NCI-H1092 treated with DMSO at 0.1 percent for 48 hours (cell line): ENCODE measurements around the gene TTLL8.

Experiments used
- DNase-seq: peaks from one replicate; lab custom pipeline; 2025; lab: John Stamatoyannopoulos, UW

Gene TTLL8

DNA sequence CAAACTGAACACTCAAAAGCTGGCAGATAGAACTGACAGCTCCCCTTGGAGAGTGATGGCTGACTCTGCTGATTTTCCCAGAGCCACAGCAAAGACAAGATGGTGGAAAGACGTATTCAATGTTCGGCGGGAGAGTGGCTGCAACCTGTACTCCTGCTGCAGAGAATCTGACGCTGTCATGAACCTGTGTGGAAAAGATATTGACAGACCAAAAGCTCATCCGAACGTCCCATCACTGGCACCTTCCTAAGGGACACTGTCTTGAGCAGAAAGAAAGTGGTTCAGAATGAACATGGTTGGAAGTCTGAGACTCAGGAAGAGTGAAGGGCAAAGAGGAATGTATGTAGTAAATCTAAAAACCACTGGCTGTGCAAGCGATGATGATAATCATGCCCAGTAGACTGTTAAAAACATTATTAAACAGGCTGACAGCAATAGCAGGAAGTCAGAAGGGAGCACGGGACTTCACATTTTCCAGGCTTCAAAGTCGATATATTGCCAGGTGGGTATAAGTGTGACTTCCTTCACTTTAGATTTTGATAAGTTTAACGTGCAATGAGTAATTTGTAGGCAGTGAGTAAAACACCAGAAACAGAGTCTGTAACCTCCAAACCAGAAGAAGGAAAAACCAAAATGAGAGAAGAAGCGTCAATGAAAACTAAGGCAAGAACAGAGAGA lies 39.4 kb downstream of the TTLL8 start:
- DNase-seq: no peak

DNA sequence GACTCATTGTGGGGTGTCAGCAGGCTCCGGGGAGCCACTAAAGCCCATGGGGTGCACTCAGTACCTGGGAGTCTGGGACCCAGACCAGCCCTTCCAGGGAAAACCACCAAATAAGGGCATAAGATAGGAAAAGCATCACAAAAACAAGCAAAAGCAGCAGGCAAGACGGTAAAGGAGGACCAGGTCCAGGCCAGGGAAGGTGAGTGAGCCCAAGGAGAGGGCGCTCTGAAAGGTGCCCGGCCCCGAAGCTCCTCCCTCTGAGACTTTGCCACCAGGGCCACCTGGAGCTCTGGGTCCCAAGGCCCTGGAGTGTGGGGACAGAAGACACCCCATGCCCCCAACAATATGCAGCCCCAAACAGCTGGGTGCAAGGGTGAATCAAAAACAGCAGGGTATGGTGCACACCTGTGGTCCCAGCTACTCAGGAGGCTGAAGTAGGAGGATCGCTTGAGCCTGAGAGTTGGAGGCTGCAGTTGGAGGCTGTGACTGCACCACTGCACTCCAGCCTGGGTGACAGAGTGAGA lies 40.3 kb downstream of the TTLL8 start:
- DNase-seq: no peak

DNA sequence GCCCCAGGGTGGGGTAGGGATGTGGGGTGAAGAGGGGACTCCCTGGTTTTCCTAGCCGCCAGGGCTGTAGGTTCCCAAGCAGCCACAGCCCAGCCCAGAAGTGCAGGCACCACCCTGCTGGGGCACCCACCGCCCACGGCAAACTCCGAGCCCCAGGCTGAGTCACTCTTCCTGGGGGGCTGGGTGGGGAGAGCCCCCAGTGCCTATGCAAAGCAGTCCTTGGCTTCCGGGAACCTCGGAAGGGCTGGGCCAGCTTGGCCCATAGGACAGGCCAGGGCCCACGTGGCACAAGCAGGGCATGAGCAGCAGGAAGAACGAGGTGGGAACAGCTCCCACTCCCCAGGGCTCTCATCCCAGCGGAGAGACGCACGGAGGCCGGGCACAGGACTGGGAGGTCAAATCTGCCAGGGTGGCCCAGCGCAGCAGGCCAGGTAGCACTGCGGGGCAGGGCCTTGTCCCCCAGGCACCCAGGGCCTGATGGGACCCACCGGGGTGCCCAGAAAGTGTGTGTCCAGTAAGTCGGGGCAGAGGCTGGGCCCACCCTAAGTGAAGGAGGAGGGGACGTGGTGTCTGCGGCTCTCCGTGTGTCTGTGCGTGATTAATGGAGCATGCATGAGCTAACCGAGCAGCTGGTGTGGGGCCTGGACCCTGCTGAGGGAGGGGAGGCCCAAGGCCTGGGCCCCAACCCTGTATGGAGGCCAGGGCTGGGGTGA lies 41.0 kb downstream of the TTLL8 start:
- no peak for DNase-seq

DNA sequence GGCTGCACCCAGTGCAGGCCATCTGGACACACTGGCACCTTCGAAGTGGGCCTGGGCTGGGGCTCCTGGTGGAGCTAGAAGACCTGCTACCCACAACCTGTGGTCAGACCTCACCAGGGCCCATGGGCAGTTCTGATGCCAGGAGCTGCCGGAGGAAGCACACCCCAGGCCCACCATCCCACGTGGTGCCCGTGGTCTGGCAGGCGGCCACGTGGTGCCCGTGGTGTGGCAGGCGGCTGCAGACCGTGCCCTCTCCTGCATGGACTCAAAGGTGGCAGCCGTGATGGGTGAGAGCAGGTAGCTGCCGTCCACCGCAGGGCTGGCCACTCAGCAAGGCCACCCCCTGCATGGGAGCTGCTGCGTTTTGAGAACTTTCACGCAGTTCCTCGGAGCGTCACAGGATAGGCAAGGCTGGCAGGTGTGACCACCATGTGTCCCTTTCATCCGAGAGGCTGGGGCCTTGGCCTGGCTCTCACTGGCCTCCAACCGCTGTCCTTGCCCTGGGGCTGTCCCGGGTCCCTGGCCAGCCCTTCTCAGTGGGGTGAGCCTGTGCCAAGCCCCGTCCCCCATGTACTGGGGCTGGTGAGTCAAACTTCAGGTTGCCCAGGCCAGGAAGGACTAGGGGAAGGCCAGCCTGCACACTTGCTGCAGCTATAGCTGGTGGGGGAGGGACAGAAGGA lies 41.6 kb downstream of the TTLL8 start:
- DNase-seq: no peak

DNA sequence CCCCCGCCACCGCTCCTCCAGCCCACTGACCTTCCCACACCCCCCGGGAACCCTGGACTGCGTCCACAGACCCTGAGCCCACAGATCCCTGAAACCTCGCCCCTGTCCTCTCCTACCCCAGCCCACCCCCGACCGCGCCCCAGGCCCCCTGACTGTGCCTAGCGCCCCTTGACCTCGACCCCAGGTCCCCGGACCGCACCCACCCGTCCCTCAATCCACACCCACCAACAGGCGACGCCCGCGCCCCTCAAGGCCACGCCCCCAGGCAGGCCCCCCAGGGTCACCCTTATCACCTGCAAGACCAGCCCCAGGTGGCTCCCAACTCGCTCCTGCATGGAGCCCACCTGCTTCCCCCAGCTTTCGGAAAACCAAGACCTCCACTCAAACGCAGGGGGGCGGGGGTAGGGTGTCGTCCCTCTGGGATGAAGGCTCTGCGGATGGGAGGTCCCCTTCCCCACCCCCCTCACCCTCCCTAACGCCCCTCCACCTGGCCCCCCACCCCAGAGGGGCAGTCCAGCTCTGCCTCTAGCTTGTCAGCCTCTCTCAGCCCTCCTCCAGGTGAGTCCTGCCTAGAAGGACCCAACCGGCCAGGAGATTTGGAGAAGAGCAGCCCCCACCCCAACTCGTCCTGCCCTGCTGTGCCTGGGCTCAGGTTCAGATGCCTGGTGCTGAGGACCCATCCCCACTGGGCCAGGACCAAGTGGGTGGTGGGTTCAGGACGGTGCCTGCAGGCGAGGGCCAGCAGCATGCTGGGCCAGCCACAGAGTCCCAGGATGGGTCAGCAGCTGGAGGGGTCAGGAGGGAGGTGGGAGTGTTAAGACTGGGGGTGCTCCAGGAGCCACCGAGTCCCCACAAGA lies 42.4 kb downstream of the TTLL8 start:
- no peak for DNase-seq

DNA sequence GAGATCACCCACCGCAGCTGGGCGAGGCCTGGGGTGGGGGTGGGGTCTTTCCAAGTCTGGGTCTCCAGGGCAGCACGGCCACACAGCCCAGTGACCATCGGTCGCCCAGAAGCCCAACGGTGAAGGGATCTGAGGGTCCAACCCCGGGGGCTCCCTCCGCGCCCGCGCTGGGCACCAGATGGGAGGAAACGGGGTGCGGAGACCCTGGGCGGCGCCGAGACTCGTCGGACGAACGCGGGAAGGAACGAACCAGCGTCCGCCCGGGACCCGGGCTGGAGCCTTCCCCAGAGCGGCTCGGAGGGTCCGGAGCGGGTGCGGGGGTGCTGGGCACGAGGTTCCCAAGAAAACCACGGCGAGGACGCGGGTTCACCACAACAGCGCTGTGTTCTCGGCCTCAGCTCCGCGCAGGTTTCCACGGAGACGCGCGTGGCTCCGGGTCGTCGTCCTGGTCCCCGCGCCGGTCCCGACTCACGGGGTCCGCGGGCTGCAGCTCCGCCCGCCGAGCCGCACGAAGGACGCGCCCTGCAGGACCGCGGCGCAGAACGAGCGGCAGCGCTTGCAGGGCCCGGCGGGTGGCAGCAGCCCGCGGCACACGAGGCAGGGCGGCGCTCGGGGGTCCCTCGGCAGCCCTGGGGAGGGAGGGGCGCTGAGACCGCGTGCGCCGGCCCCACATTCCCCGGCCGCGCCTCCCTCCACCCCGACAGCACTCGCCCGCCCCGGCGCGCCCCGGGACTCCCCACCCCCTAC lies 43.3 kb downstream of the TTLL8 start:
- no peak for DNase-seq

DNA sequence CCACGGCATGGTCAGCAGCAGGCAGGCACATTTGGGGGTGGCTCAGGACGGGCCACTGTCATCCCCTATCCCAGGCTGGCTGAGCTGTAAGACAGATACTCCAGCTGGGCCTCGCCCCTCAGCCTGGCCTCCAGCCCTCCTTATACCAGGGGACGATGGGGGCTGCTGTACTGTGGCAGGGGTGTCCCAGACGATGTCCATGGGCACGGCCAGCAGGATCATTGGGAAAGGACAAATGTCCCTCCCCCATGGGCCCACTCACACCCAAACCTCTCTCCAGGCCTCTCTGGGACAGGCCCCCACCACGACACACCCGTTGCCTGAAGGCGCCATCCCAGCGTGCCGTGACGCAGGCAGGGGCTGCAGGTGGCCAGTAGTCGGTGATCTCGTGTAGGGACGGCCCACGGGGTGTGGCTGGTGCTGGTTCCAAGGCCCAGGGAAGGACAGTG lies 44.0 kb downstream of the TTLL8 start:
- DNase-seq: no peak

DNA sequence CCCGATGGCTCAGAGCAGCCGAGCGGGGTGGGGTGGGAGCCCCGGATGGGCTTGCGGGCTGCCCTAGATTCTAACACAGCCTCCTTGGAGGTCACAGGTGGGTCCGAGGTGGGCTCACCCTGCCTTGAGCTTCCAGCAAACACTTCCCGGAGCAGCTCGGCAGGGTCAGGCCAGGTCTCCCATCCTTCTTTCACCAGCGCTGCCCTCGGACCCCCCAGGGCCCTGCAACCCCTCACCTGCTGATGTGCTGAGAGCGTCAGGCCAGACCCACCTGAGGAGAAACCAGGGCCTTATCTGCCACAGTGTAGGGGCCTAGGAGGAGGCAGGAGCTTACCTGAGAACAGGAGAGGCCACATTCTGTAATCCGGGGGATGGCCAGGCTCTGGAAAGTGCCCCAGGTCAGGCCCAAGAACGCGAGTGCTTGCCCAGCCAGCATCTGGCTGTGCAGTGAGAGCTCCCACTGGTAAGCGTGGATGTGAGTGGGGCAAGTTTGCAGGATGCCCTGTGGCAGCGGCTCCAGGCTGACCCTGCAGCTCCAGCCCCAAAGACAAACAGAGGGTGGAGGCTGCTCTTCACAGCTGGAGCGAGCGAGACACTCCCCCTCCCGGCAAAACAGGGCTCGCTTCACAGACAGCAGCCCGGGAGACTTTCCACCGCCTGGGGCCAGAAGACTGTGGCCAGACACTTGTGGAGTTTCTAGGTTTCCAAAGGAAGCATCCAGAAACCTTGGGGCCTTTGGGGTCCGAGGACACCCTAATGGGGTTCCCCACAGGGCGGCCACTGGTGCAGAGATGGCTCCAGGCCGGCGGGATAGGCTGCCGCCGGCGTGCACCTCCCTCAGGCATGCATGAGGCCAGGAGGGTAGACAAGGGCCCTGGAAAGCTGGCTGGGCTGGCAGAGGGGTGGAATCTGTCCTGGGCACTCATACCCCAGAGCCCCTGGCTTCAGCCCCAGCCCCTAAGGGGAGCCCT lies 45.6 kb downstream of the TTLL8 start, which contains the start of gene IL17REL:
Gene IL17REL, minus strand, starts transcription at position 555 of the 971 bp plus-strand sequence. Its CDS starts 119 bp downstream, at position 436.
- DNase-seq: no peak

DNA sequence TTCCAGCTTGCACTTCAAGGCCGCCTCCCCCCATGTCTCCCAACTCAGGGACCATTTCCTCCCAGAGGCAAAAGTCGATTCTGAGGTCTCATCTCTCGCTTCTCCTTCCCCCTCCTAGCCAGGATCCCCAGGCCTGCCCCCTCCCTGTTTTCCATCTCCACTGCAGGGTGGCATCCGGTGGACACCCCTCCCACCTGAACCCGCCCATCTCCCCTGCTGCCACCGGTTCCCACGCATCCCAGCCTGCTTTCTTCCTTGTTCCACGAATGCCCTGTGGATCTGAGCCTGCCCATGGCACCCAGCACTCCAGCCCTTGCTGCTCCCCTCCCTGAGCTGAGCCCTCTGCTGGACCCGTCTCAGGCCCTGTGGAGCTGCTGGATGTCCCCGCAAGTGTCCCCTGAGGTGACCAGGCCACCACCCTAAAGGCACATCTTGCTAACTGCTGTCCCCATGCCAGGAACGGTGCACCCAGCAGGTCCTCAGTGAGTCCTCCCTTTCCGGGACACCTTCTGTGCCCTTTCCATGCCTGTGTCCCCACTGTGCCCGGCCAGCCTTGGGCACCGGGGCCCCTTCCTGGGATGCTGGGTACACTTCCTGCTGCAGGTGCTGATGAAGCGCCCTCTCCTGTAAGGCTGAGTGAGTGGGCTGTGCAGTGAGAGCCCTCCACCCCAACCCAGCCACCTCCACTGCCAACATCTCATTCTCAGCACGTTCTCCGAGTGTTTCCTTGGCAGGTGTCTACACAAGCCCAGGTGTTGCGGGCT lies 46.5 kb downstream of the TTLL8 start:
- DNase-seq: no peak

DNA sequence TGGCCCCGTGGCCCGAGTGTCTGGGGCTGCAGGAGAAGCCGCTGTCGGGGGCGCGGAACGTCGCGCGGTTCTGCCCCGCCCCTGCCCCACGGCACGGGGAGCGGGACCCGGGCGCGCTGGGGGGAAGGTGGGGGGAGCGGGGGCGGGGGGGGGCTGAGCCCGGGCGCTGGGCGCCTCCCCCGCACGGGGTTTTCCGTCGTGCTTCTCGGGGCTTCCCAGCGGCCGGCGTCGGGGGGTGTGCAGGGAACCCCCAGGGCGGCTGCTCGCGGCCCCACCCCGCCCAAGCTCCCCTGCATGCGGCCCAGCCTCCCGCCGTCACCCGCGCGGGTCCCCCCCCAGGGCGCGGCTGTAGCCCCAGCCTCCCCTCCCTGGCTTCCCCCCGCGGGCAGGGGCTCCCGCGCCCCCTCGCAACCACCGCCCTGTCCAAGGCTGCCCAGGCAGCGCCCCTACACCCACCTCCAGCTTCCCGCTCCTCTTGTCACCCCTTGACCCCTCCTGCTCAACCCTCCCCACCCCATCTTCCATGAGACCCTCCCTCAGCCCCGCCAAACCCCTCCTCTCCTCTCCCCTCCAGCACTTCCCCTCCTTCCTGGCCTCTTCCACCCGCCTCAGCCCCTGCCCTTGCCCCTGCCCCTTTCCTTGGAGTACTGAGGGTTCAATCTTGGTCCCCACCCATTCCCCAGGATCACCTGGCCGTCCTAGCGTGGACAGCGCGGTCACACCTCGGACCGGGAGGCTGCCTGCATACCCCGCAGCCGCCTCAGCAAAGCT lies 47.2 kb downstream of the TTLL8 start:
- no peak for DNase-seq

DNA sequence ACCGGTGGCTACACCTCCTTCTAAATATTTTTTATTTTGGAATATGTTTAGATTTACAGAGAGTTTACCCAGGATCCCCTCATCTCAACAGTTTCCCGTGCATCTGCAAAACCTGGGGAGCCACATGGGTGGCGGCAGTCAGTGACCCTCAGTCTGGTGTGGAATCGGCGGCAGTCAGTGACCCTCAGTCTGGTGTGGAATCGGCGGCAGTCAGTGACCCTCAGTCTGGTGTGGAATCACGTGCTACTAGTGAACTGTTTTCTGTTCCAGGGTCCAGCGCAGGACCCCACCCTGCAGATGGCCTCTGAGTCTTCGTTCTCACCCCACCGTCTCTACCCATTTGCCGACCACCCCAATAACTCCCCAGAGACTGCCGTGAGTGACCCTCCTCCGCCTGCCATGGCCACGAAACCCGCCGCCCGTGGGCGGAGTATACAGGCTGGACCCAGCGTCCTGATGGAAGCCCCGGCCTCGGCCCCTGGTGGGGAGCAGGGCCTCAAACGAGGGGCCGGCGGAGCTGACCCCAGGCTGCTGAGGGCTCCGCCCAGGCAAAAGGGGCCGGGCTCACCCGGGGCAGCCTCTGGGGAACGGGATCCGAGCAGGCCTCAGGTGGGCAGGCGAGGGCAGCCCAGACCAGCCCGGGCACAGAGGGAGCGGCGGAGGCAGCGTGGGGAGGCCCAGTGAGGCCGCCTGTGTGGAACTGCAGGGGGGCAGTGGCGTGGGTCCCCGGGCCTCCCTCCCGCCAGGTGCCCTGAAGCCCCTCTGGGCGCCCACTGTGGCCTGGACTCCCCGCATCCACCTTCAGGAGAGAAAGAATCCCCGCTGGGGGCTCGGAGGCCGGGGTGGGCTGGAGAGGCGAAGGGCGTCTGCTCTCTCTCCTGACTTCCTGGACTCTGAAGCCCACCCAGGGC lies 48.1 kb downstream of the TTLL8 start:
- DNase-seq: no peak

DNA sequence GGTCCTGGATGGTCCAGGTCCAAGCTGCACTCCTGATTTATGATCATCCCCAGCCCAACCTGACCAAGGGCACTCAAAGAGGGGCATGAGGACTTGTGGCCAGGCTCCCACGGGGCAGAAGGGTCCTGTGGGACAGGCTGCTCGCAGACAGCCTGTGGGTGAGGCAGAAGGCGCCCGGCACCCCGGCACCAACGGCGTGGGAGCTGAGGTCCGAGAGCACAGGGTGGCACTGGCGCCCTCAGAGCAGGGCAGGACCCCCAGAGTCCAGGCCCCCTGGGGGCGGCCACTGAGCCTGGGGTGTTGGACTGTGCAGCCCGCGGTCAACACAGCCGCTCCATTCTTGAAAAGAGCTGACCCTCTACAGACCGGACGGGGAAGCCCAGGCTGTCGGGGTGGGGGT lies 48.8 kb downstream of the TTLL8 start:
- DNase-seq: no peak

DNA sequence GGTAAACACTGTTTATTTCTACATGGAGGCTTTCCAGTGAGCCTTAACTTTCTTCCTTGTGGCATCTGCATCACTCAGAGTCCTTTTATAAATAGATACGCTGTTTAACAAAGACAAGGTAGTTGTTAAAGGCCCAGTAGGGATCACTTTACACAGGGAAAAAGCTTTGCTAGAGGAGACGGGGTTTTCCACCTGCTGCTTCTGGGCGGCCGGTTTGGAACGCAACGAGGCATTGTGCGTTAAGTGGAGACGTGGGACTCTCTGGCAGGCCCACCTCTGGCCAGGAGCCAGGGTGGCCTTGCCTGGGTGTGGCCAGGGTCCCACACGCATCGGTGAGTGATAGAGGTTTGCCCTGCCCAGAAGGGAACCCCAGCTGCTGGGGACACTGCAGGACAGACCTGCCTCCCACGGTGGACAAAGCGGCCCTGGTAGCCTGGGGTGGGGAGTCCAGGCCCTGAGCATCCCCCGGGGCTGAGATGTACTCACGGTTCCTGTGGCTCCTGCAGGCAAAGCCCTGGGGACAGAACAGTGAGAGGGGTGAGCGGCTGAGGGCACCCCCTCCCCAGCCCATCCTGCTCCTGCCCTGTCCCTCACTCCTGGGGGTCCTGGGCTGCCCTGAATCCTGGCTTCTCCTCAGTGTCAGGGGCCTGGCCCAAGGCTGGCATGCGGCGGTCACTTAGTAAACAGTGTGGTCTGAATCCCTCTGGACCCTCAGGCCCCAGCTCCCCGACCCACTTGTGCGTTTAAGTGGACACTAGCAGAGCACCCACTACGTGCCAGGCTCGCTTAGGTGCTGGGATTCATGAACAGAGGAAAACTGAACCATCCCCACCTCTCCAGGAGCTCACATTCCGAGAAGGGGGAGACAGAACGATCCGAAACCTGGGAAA lies 49.7 kb downstream of the TTLL8 start:
- peak; percentile 37 for DNase-seq

DNA sequence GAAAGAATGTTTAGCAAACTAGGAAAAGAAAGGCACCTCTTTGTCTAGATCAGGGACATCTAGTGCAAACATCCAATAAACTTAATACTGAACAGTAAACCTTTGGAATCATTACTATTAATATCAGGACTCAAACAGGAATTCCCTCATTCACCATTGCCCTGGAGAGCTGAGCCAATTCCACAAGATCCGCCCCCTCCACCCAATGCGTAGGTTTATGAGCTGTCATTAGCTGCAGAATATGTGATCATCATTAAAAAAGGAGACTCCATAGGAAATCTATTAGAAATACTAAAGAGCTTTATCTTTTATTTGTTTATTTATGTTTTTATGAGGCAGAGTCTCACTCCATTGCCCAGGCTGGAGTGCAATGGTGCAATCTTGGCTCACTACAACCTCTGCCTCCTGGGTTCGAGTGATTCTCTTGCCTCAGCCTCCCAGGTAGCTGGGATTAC lies 51.0 kb downstream of the TTLL8 start:
- DNase-seq: no peak

DNA sequence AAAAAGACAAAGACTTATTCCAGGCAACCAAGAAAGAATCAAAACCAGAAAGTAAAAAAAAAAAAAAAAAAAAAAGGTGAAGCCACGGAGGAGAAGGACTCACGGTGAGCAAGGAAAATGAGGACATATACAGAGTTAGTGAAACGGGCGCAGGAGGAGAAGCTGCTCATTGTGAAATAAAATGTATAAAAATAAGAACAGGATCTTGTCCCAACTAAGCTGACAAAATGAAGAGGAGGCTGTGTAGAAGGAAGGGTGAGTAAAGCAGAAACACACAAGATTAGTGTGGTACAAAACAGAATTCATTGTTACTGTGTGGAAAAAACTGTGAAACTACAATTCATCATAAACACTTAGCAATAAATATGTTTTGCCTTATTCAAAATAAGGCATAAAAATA lies 53.2 kb downstream of the TTLL8 start:
- no peak for DNase-seq

DNA sequence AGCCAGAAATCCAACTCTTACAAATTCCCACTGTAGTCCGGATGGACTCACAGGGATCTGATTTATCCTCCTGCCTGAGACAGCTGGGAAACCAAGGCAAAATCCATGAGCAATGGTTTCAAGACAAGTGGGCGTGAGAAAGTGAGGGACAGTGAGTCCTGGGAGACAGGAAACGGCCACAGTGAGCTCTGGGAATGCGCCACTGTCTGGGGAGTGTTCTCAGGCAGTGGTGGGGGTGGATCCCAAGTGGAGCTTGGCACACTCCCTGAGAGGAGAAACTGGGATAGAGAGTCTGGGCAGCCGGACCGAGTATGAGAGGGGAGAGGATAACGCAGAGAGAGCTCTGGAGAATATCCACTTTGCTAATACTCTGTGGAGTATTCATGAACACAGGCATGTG lies 55.3 kb downstream of the TTLL8 start:
- DNase-seq: no peak
